PC-9 (cell line): ENCODE results near the gene SEL1L2. TPM values are rescaled to one million over a fixed set of nuclear protein-coding genes. Genes with fewer than 3 reads are reported as not detected.

Experiments used
- BruUV-seq: library from RNA; stranded (reverse); fragments of 400-500 nt; replicated peaks from 2 replicates; lab custom pipeline; 2021; lab: Mats Ljungman, UMichigan
- CTCF ChIA-PET: fragments of 300-600 bp; sonication (Branson Sonifier 250); formaldehyde crosslinking; loops from one replicate; lab custom pipeline; 2022; ENCODE audit warnings: antibody characterized with exemption; lab: Charles Lee
- POLR2A ChIA-PET: fragments of 300-600 bp; sonication (Branson Sonifier 250); formaldehyde crosslinking; loops from one replicate; lab custom pipeline; 2022; ENCODE audit warnings: antibody characterized with exemption; ENCODE audit not compliant: unreplicated experiment; lab: Charles Lee
- DNase-seq, 2 experiments: peaks; one replicate each; pipeline versions ENCODE4 v3.0.0 to v3.0.0-alpha.2; 2015 to 2022; ENCODE audit warnings: mixed read lengths in 1 of 2
- H2AFZ ChIP-seq: fragments of 200-600 bp; sonication (generic); 2 replicates; pipeline ENCODE4 v1.8.1; 2017; ENCODE audit warnings: antibody characterized with exemption
- H3F3A ChIP-seq: fragments of 200-600 bp; sonication (generic); 2 replicates; pipeline ENCODE4 v1.8.1; 2017; ENCODE audit warnings: antibody characterized with exemption, mild to moderate bottlenecking, low read depth; ENCODE audit not compliant: insufficient read depth
- H3K27ac ChIP-seq: fragments of 200-600 bp; sonication (generic); 2 replicates; pipeline ENCODE4 v1.6.1; 2016; ENCODE audit warnings: mixed run types
- H3K27me3 ChIP-seq: fragments of 200-600 bp; sonication (generic); 2 replicates; pipeline ENCODE4 v1.6.1; 2016; ENCODE audit warnings: low read depth, mixed run types; ENCODE audit not compliant: insufficient read depth
- H3K36me3 ChIP-seq: fragments of 200-600 bp; sonication (generic); 2 replicates; pipeline ENCODE4 v1.6.1; 2016; ENCODE audit warnings: low read depth, mixed run types
- H3K4me1 ChIP-seq: fragments of 200-600 bp; sonication (generic); replicated peaks from 2 replicates; pipeline ENCODE4 v1.6.1; 2016; ENCODE audit warnings: mixed run types; ENCODE audit not compliant: insufficient read depth
- H3K4me2 ChIP-seq: fragments of 200-600 bp; sonication (generic); 2 replicates; pipeline ENCODE4 v1.6.1; 2017; ENCODE audit warnings: mixed run types
- H3K4me3 ChIP-seq: fragments of 200-600 bp; sonication (generic); 2 replicates; pipeline ENCODE4 v1.6.1; 2016; ENCODE audit warnings: mixed run types
- H3K79me2 ChIP-seq: fragments of 200-600 bp; sonication (generic); 2 replicates; pipeline ENCODE4 v1.6.1; 2017; ENCODE audit warnings: low read depth, mixed run types
- H3K9me2 ChIP-seq: fragments of 200-600 bp; sonication (generic); 2 replicates; pipeline ENCODE4 v1.8.1; 2017; ENCODE audit warnings: mild to moderate bottlenecking; ENCODE audit not compliant: insufficient read depth
- H3K9me3 ChIP-seq: fragments of 200-600 bp; sonication (generic); 2 replicates; pipeline ENCODE4 v1.8.1; 2016; ENCODE audit warnings: low read depth; ENCODE audit not compliant: insufficient read depth
- H4K20me1 ChIP-seq: fragments of 200-600 bp; sonication (generic); 2 replicates; pipeline ENCODE4 v1.8.1; 2017; ENCODE audit not compliant: insufficient read depth
- CTCF ChIP-seq: fragments of 200-600 bp; sonication (generic); conservative IDR thresholded peaks from 2 replicates; pipeline ENCODE4 v1.6.1; 2017; ENCODE audit warnings: mixed run types, antibody characterized with exemption, mild to moderate bottlenecking, moderate library complexity
- EZH2 ChIP-seq: fragments of 200-600 bp; sonication (generic); IDR thresholded peaks from 2 replicates; pipeline ENCODE4 v1.8.0; 2017; ENCODE audit warnings: antibody characterized with exemption, low read depth
- intact Hi-C: fragments of 100-400 bp; cut with micrococcal nuclease; formaldehyde crosslinking; loops from one replicate; pipeline ENCODE4 v1.10.0; 2022; ENCODE audit not compliant: unreplicated experiment
- total RNA-seq: library from RNA; stranded (reverse); gene quantifications from 2 replicates; pipeline ENCODE4 v1.2.3, GENCODE V29; 2021

SEL1L2 gene
- total RNA-seq, 1 experiment from 2014 or later = not detected

GRCh38 chr20:13821876-13822275, 168.5 kb downstream of the SEL1L2 start:
- CTCF ChIA-PET = no interaction called here

GRCh38 chr20:13819885-13820645, 170.3 kb downstream of the SEL1L2 start:
- no peak overlapping the region for H2AFZ ChIP-seq
- H3F3A ChIP-seq = peaks cover 7% of the 10 kb centered on the region; the same call in 1 of the 2 replicates
- H3K36me3 ChIP-seq = peaks cover 9% of the 10 kb centered on the region
- no peak overlapping the region for H3K27ac ChIP-seq
- H3K9me3 ChIP-seq = no peaks in the 10 kb centered on the region
- BruUV-seq = no TSS peak
- no peak overlapping the region for H3K4me3 ChIP-seq
- no peaks in the 10 kb centered on the region for H3K9me2 ChIP-seq
- ChIA-PET CTCF (interaction anchor here (0.7 kb wide), 1 partner anchor 227 kb away, joined by 3 read pairs; no protein-coding TSS in a partner anchor), POLR2A (no interaction called here)
- intact Hi-C loops = loop anchor here (1.0 to 10.0 kb wide), 2 partner anchors 125 to 235 kb away; no protein-coding TSS in a partner anchor
- no peaks in the 10 kb centered on the region for H3K27me3 ChIP-seq
- H3K79me2 ChIP-seq = no peaks in the 10 kb centered on the region
- TF ChIP-seq CTCF (peak; percentile 84), EZH2 (no peak)
- no peak overlapping the region for H3K4me2 ChIP-seq
- peak; percentile 16 to 74 for DNase-seq
- 0 out of 2 replicates have a peak, but pooled peaks cover 7% of the 10 kb centered on the region for H3K4me1 ChIP-seq
- no peaks in the 10 kb centered on the region for H4K20me1 ChIP-seq

More at GRCh38 chr20:13821876-13822275, 168.5 kb downstream of the SEL1L2 start:
- BruUV-seq = no TSS peak
- no peak overlapping the region for H2AFZ ChIP-seq
- POLR2A ChIA-PET = no interaction called here
- H3K4me2 ChIP-seq = no peak overlapping the region
- no peaks in the 10 kb centered on the region for H3K9me3 ChIP-seq
- DNase-seq = no peak
- H4K20me1 ChIP-seq = no peaks in the 10 kb centered on the region
- intact Hi-C loops = loop anchor here (10.0 kb wide), 1 partner anchor 123 kb away; no protein-coding TSS in a partner anchor
- no peak overlapping the region for H3K27ac ChIP-seq
- TF ChIP-seq EZH2 (no peak), CTCF (no peak)
- no peaks in the 10 kb centered on the region for H3K79me2 ChIP-seq
- peaks cover 5% of the 10 kb centered on the region; the same call in 1 of the 2 replicates for H3K36me3 ChIP-seq
- no peaks in the 10 kb centered on the region for H3K27me3 ChIP-seq
- peaks cover 7% of the 10 kb centered on the region; the same call in 1 of the 2 replicates for H3F3A ChIP-seq
- H3K4me1 ChIP-seq = 0 out of 2 replicates have a peak, but pooled peaks cover 7% of the 10 kb centered on the region
- H3K4me3 ChIP-seq = no peak overlapping the region
- no peaks in the 10 kb centered on the region for H3K9me2 ChIP-seq

- POLR2A ChIA-PET = no interaction called here
Measured at GRCh38 chr20:13817342-13817741, 173.1 kb downstream of the SEL1L2 start.

More at GRCh38 chr20:13817342-13817741, 173.1 kb downstream of the SEL1L2 start:
- Histone ChIP-seq H3K27ac (no peak overlapping the region), H4K20me1 (no peaks in the 10 kb centered on the region), H3K4me1 (0 out of 2 replicates have a peak, but pooled peaks cover 7% of the 10 kb centered on the region), H3K4me2 (no peak overlapping the region), H3K27me3 (no peaks in the 10 kb centered on the region), H3K79me2 (no peaks in the 10 kb centered on the region), H3K36me3 (peaks cover 21% of the 10 kb centered on the region), H3K9me3 (no peaks in the 10 kb centered on the region), H3K9me2 (no peaks in the 10 kb centered on the region), H3F3A (peaks cover 7% of the 10 kb centered on the region; the same call in 1 of the 2 replicates), H2AFZ (no peak overlapping the region), H3K4me3 (no peak overlapping the region)
- CTCF ChIA-PET = no interaction called here
- intact Hi-C loops = no loop called here
- no peak for TF ChIP-seq EZH2
- TF ChIP-seq CTCF = no peak
- BruUV-seq = no TSS peak
- DNase-seq = no peak
